IPS-18c (cell line): Measurements from ENCODE around the gene TTF1.

Source experiments
- H3K4me3 ChIP-seq: 2 replicates; pipeline ENCODE4 v1.7.0; 2013; ENCODE audit warnings: low read depth, mild to moderate bottlenecking, low read length, moderate library complexity; ENCODE audit not compliant: insufficient read depth
- H3K9me3 ChIP-seq: one replicate; pipeline ENCODE4 v1.6.1; 2013; ENCODE audit warnings: mild to moderate bottlenecking, low read length, moderate library complexity; ENCODE audit not compliant: control insufficient read depth, insufficient read depth

Gene TTF1

DNA sequence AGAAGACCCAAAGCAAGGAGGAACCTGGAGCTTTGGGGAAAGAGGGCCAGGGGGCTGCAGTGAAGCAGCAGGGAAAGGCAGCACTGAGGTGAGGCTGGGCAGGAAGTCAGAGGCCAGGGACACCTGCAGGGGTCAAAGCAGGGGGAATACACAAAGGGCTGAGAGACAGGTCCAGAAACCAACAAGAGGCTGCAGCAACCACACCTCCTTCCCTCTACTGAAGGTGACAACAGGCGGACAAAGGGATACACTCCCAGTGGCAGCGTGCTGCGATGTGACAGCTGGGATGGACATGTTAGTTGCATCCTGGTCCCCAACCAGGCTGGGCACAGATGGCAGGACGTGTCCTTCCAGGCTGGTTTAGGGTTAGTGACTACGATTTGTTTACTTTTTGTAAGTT, 15.9 kb upstream of the TTF1 start:
- Histone ChIP-seq H3K4me3 (no peak overlapping the region), H3K9me3 (no peaks in the 10 kb centered on the region)

DNA sequence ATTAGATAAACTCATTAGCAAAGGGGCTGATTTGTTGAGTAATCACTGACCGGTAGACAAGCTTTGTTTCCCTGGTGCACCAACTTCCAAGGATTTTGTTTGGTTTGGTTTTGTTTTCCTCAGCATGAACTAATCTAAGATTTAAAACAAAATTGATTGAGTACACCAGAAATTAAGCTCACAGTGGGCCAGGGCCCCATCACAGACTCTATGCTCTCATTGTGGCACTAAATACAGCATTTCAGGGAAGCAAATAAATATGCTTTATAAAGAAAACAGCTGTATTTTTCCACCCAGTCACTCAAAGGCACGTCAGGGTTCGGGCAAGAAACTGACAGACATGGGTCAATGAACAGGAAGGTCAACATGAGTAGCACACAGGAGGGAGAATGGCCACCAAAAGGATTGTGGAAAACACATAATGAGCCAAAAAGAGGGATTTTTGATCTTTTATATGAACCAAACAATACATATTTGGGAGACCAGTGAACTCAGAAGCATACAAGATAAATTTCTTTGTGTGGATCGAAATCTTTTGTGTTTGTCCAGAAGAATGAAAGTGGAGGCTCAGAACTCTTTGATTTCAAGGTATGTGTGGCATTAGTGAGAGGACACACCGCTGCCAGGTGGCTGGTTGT, 12.2 kb upstream of the TTF1 start:
- Histone ChIP-seq H3K9me3 (no peaks in the 10 kb centered on the region), H3K4me3 (no peak overlapping the region)

DNA sequence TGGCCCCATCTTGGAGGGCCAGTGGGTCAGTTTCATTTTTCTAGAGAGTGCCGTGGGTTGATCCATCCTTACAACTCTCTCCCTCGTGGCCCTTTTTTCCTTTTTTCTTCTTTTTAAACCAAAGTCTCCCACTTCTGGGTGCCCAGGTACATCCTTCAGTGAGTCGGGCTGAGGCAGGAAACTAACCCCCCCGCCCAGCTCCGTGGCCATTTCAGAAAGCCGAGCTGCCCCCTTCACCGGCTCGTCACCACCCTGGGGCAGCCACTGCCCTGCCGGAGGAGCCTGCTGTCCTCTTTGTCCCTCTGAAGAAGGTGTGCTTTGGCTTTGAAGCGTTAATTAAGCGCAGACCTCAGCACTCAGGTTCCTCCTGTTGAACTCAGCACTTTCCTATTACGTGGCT, 8.5 kb upstream of the TTF1 start:
- Histone ChIP-seq H3K4me3 (no peak overlapping the region), H3K9me3 (no peaks in the 10 kb centered on the region)

DNA sequence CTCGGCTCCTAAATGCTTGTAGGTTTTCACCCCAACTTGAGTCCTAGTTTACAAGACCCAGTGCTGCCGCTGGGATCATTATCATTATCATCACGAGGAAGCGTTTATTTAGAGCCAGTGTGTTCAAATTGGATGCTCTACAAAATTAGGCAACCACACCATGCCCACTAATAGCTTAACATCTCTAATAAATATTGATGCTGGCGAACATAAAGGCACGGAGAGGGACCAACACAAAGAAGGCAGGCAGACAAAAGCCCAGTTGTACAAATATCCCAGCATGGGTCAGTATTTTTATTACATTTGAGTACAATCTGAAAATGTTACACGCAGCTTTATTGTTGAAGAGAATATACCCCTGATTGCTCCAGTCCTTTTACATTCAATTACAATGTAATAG, 8.1 kb upstream of the TTF1 start:
- H3K4me3 ChIP-seq, result no peak overlapping the region
- H3K9me3 ChIP-seq, result no peaks in the 10 kb centered on the region

DNA sequence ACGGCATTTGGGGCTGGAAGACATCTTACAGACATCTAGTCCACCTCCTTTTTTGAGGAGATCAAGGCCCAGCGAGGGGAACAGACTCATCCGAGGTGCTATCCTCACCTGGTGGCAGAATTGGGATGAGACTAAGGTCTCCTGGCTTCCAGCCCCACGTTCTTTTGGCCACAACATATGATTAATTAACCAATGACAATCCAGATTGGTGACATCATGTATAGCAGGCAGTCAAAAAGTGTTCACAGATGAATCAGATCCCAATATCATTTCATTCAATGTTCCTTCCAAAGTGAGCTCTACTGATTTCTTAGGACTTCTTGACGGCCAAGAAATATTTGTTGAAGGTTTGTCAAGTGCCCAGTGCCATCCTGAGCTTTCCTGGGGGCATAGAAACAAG, 7.3 kb upstream of the TTF1 start:
- no peak overlapping the region for H3K4me3 ChIP-seq
- H3K9me3 ChIP-seq, result no peaks in the 10 kb centered on the region

DNA sequence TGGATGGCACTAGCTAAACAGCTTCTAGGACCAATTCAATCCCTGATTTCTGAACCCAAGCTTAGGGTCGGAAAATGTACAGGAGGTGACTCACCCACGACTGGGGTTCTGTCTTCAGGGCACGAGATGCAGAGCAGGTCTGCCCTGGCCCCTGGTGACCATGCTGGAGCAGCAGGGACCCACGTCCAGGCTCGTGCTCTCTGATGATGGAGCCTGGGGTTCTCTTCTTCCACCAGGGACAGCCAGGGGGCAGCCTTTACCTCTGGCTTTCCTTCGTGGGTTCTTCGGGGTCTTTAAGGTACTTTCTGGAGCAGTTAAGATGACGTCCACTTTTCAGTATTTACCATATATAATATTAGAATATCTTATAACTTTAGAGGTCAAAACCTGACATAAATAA, 5.4 kb upstream of the TTF1 start:
- Histone ChIP-seq H3K4me3 (no peak overlapping the region), H3K9me3 (no peaks in the 10 kb centered on the region)

DNA sequence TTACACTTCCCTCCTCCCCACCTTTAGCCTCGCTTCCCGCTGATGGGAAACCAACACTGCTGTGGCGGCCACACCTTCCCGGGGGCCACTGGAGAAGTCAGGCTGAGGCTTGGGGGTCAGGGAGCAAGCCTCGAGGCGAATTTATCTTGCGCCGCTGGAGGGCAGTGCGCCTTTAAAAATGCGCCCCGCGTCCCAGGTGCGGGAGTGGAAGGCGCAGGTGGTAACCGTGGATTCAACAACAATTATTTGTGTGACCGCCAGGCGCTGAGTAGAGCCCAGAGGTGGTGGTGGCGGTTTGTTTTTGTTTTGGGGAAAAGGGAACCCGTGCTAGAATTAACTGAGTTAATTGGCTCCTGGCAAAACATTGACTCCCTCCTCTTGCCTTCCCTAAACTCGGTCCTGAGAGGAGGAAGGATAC, 4.5 kb upstream of the TTF1 start:
- Histone ChIP-seq H3K4me3 (peak overlapping the region; percentile 68), H3K9me3 (no peaks in the 10 kb centered on the region)

DNA sequence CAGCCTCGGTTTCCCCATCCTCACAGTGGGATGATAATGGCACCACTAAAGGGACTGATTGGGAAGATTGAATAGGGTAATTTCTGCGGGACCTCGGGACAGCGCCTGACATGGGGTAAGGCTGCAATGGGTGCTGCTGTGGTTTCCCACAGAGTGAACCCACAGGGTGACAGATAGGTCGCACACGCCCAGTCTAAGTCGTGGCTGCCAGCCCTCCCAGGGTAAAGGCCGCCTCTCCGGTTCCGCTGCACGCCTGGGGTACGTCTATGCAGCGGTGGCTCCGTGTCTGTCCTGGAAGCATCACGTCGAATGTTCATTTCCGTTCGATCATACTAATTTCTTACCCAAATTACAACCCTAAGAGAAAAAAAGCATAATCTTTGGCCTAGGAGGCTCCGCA, 4.0 kb upstream of the TTF1 start:
- peak overlapping the region; percentile 68 for H3K4me3 ChIP-seq
- no peaks in the 10 kb centered on the region for H3K9me3 ChIP-seq

DNA sequence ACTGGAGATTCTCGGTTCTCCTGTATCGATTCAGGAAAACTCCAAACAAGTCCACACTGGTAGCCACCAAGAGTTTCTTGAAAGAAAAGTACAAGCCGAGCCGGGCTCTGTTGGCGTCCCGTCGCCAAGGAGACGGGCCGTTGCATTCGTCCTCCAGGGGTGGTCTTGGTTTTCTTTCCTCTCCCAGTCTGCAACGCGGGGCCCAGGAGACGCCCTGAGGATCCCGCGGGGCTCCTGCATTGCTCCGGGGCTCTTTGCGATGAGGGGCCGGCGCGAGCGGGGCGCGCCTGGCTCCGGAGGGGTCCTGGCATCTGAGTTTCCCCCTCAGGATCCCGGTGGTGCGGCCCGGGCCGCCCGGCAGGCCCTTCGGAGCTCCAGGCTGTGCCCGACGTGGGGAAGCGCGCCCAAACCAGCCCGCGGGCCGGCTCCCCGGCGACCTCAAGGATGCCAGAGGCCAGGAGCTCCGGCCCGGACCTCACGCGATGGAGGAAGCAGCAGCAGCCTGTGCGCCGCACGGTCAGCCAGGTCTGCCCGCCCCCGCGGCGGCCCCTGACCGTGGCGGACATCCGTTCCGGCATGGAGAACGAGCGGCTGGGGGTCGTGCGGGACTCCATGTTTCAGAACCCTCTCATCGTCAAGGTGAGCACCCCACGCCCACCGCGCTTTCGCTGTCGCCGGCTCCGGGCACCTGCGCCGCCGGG, 3.3 kb upstream of the TTF1 start, which contains the start of gene CFAP77:
Gene CFAP77 (plus strand): TSS at position 384 of the 701 bp plus-strand sequence. CDS start 61 bp downstream, at position 445.
- H3K4me3 ChIP-seq, result peak within 1 kb of the TSS; percentile 68
- H3K9me3 ChIP-seq, result no peaks in the 10 kb centered on the region

DNA sequence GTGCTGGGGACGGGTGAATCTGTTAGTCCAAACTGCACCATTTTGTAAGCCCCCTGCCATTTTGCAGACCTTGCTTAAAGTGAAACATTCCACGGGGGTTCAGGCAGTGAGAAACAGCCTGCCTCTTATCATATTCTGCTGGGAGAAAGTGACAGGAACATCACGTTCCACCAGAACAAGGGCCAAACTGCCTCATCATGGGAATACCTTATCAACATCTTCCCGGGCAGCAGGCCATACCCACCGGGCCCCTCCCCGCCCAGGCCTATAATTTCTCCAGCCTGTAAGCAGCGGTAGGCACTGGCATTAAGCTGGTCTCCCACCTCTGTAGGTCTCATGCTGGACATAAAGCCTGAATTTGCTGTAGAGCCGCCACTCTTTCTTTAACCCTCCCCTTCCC, 1.9 kb upstream of the TTF1 start:
- Histone ChIP-seq H3K9me3 (no peaks in the 10 kb centered on the region), H3K4me3 (no peak overlapping the region)

DNA sequence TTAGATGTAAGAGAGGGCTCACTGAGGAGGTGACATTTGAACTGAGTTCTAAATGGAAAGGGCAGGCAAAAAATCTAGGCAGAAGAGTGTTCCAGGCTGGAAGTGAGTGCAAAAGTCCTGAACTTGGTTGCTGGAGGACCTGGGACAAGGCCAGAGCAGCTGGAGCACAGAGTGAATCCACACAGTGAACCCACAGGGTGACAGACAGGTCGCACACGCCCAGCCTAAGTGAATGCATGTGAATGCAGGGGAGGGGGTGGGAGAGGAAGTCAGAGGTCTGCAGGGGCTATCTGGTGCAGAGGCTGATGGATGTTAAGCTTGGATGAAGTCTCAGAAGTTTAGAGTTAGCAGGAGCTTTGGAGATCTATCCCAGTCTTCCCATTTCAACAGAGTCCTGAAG, 556 bp upstream of the TTF1 start:
- no peaks in the 10 kb centered on the region for H3K9me3 ChIP-seq
- H3K4me3 ChIP-seq, result 0 out of 2 replicates have a peak overlapping the region, but pooled peaks have one; percentile 87

DNA sequence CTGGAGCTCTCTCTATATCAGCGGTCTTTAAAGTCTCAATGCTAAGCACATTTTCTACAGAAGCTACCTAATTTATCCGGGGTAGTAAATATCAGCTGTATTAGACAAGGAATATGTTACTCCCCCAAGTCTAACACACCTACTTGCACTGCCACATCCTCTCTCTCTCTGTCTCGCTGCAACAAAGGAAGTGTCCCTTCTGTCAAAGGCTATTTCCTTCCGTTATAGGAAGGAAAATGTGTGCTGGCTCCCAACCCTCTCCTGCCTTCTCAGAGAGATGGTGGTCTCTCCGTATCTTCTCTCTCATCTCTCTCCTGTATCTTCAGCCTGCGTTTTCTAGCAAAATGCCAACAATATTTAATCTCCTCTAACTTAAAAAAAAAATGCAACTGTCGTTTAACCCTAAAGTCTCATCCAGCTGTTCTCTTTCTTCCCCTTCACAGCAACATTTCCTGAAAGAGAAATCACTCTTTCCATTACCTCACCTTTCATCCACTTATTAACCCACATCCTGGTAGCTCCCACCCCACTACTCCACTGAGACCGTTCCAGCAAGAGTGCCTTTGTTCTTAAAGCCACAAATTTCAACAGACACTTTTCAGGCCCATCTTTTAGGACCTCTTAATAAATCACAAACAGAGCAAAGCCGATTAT, 2.3 kb downstream of the TTF1 start:
- Histone ChIP-seq H3K4me3 (no peak overlapping the region), H3K9me3 (no peaks in the 10 kb centered on the region)

DNA sequence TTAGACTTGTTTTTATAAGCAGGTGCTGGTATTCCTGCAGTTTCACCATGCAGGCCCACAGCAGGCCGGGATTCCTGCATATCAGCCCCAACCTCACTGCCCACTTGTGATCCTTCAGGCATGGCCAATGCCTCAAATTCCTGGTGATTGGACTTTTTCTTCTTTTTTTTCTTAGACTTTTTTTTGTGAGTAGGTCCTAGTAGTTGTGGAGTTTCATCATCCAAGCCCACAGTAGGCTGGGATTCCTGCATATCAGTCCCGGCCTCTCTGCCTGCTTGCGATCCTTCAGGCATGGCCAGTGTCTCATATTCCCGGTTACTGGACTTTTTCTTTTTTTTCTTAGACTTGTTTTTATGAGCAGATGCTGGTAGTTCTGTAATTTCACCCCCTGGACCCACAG, 4.8 kb downstream of the TTF1 start:
- H3K9me3 ChIP-seq, result no peaks in the 10 kb centered on the region
- no peak overlapping the region for H3K4me3 ChIP-seq

DNA sequence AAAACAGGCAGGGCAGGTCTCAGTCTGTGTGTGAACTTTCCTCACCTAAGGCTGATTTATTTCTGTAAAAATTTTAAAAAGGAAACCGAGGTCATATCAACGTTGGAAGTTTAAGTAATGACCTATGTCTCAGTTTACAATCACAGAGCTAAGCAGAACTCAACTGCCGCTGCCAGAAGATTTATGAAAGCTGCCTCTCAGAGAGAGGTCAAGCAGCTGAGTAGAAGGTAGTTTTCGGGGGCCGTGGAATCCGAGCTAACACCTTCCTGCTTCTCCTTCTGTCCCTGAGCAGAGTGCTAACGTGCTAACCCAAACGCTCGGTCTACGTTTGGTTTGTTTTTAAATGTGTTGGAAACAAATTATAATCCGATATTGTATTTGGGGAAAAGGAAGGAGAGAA, 11.1 kb downstream of the TTF1 start:
- H3K4me3 ChIP-seq, result no peak overlapping the region
- peaks cover 2% of the 10 kb centered on the region for H3K9me3 ChIP-seq

DNA sequence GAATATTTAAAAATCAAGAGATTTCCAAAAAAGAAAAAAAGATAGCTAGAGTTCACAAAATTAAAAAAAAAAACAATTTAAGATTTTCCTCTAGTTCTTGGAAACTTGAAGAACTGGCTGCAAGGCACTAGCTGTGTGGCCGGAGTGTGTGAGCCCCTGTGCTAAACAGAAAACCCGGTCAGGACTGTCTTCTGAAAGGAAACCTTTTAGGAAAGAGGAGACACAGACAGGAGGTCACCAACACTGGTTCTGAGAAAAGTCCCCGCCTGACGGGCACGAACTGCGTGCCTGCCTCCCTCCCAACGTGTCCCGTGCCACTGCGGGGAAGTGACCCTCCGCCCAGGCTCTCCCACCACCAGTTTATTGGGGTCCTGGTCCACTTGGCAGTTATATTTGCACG, 15.2 kb downstream of the TTF1 start:
- Histone ChIP-seq H3K4me3 (no peak overlapping the region), H3K9me3 (peaks cover 2% of the 10 kb centered on the region)

DNA sequence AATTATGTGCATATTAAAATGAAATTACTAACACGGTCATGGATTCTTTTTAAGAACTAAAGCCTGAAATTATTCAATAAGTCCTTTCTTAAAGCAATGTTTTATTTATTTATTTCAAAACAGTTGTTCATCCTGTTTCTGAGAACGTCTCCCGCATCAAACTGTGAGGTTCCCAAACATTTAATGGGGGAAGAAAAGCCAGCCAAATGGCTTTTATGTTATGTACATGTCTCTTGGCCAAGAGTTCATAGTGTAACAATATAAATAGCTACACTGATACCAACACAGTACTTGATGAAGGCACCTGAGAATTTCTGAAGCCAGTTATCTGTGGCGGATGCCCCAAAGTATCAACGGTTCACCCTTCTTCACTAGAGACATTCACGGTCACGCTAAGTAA, 15.7 kb downstream of the TTF1 start:
- Histone ChIP-seq H3K4me3 (no peak overlapping the region), H3K9me3 (peaks cover 2% of the 10 kb centered on the region)

DNA sequence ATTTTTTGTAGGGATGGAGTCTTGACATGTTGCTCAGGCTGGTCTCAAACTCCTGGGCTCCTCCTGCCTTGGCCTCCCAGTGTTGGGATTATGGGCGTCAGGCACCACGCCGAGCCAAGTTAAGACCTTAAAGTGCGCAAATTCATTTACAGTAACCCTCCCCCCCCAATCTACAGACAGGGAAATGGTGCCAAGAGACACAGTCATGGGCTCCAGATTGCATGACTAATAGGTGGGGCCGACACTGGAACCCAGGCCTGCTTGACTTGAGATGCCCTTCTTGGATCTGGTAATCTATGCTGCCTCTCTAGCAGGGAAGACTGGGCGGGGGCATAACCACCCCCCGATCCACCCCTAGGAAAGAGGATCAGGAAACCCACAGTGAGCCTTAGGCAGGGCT, 19.5 kb downstream of the TTF1 start:
- H3K9me3 ChIP-seq, result peaks cover under 1% of the 10 kb centered on the region
- H3K4me3 ChIP-seq, result no peak overlapping the region

DNA sequence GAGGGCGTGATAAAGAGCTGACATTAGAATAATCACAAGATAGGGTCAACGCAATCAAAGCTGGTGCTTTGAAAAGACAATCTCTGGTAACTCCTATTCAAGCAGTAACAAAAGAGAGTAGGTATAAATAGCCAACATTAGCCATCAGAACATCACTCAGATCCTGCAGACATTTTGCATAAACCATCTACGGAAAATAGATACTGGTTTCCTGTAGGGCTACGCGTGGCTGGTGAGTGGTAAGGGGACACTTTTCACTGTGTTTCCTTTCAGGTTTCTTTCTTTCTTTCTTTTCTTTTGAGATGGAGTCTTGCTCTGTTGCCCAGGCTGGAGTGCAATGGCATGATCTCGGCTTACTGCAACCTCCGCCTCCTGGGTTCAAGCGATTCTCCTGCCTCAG, 22.3 kb downstream of the TTF1 start:
- H3K4me3 ChIP-seq, result no peak overlapping the region
- H3K9me3 ChIP-seq, result no peaks in the 10 kb centered on the region
